ENCODE results near the gene NABP2.
A peak's percentile ranks its signal among the peaks of the same experiment; 100 is the strongest.
"Not testable (repeated sequence)": the region's sequence is repeated elsewhere in the genome, so short reads cannot be mapped to it uniquely, and the experiment has no call there.

The NABP2 gene

GRCh38 chr12:56262955-56263354 is 38.8 kb downstream of the NABP2 start:
- not testable (repeated sequence) for DNase-seq (ENCODE audit: low read depth)

GRCh38 chr12:56266068-56266692 is 42.0 kb downstream of the NABP2 start:
- not testable (repeated sequence) for DNase-seq (ENCODE audit: low read depth)
- peak overlapping the region; percentile 72 for H3K4me3 ChIP-seq (ENCODE audit: low read depth, low read length)

More at GRCh38 chr12:56262955-56263354, 38.8 kb downstream of the NABP2 start:
- not testable (repeated sequence) for H3K4me3 ChIP-seq (ENCODE audit: low read depth, low read length)

DNA sequence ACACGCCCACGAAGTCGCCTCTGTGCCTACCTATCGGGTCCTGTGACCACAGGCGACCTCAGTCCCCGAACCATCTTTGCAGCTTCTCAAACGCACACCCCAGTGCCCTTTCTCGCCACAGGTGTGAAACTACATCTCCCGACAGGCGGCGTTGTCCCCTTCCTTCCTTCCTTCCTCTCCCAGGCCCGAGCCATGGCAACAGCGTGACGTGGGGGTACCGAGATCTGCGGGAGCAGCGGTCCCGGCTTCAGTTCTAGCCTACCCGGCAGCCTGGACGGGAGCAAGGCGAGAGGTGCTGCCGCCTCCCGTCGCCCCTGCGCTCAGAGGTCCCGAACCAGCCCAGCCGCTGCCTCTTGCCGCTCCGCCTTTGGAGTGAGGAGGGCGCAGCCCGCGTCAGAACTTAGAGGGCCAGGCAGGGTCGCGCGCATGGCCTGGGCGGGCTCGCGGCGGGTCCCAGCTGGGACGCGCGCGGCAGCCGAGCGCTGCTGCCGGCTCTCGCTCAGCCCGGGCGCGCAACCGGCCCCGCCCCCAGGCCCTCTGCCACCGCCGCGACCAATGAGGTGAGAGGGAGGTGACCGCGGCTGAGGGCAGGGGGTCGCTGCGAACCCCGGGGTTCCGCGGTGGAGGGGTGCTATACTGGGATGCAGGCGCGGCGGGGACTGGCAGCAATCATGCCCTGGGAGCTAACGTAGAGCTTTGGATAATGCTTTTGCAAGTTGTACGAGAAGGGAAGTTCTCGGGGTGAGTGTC is 42.7 kb downstream of the NABP2 start, which contains the start of gene COQ10A:
Gene COQ10A (plus strand): TSS at position 250 of the 750 bp plus-strand sequence. CDS start 177 bp downstream, at position 427.
- no peak for DNase-seq (ENCODE audit: low read depth)
- H3K4me3 ChIP-seq (ENCODE audit: low read depth, low read length) = peak within 1 kb of the TSS; percentile 72

DNA sequence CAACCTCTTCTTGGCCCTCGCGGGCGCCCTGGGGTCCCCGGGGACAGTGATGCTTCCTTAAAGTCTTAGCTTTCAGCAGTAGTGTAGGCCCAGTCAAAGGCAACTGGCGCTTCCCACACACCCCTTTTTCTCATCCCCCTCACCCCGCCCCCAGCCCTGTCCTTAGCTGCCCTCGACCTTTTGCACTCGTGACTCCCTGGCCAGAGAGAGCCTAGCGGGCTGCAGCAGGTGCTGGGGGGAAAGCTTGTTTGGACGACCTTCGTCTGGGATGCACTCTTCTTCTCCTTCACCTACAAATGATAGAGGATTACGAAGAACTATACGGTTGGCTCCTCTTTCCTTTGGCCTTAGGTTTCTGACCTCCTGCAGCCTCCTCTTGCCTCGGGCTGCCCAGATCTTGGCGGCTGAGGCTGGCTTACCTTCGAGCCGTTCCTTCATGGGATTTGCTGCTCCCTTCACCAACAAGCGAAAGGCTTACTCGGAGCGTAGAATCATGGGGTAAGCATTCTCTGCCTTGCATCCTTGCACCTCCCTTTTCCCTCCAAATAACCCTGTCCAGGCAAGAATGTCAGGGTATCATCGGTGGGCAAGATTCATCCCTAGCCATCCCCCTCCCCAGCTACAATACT is 43.4 kb downstream of the NABP2 start:
- peak overlapping the region; percentile 72 for H3K4me3 ChIP-seq (ENCODE audit: low read depth, low read length)
- no peak for DNase-seq (ENCODE audit: low read depth)

- no peak overlapping the region for H3K4me3 ChIP-seq (ENCODE audit: low read depth, low read length)
- DNase-seq (ENCODE audit: low read depth) = no peak
Observed at GRCh38 chr12:56271031-56271430, 46.9 kb downstream of the NABP2 start.

- not testable (repeated sequence) for H3K4me3 ChIP-seq (ENCODE audit: low read depth, low read length); DNase-seq (ENCODE audit: low read depth)
Observed at GRCh38 chr12:56272468-56272867, 48.3 kb downstream of the NABP2 start.

DNA sequence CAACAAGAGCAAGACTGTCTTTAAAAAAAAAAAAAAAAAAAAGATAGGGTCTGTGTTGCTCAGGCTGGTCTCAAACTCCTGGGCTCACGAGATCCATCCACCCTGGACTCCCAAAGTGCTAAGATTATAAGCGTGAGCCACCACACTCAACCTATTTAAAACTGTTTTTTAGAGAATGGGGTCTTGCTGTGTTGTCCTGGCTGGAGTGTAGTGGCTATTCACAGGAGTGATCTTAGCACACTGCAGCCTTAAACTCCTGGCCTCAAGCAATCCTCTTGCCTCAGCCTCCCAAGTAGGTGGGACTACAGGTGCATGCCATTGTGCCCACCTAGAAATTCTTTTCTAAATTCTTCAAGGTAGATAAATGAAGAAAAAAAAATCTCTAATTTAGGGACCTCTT is 50.2 kb downstream of the NABP2 start:
- no peak overlapping the region for H3K4me3 ChIP-seq (ENCODE audit: low read depth, low read length)
- DNase-seq (ENCODE audit: low read depth) = no peak

GRCh38 chr12:56278905-56279304 is 54.8 kb downstream of the NABP2 start:
- no peak for DNase-seq (ENCODE audit: low read depth)
- H3K4me3 ChIP-seq (ENCODE audit: low read depth, low read length) = no peak overlapping the region

Data from skeletal muscle cell (primary cell).